DOHH2 (cell line): ENCODE results near the gene TBC1D22A.

ENCODE experiments used
- CTCF ChIP-seq: fragments of 200-600 bp; sonication (generic); IDR thresholded peaks from one replicate; pipeline ENCODE4 v1.5.1; 2014; ENCODE audit warnings: antibody characterized with exemption, mild to moderate bottlenecking, low read depth, low read length; ENCODE audit not compliant: poor library complexity, severe bottlenecking
- EZH2phosphoT487 ChIP-seq: fragments of 200-600 bp; sonication (generic); IDR thresholded peaks from 2 replicates; pipeline ENCODE4 v1.6.1; 2017; ENCODE audit warnings: borderline replicate concordance, mild to moderate bottlenecking, antibody characterized with exemption, low read length, moderate library complexity, mixed read lengths

- TF ChIP-seq CTCF = no peak
- no peak for TF ChIP-seq EZH2phosphoT487
These were observed 23.2 kb upstream of the TBC1D22A start for GRCh38 chr22:46739094-46739870.
